Neural cell (in vitro differentiated cells): ENCODE results near the gene C1orf105. TPM values are rescaled to one million over a fixed set of nuclear protein-coding genes. Genes with fewer than 3 reads are reported as not detected.

ENCODE experiments used
- H2AFZ ChIP-seq: fragments of 200-600, 300-800 bp; sonication (generic), shearing (Covaris generic); 2 replicates; pipeline ENCODE4 v1.6.0; 2014; ENCODE audit warnings: low read depth, mild to moderate bottlenecking, antibody characterized with exemption, low read length, moderate library complexity
- H3F3A ChIP-seq: fragments of 200-600 bp; shearing (Covaris generic); 2 replicates; pipeline ENCODE4 v1.6.1; 2016; ENCODE audit warnings: mild to moderate bottlenecking, moderate library complexity, mixed read lengths, antibody characterized with exemption, low read length; ENCODE audit not compliant: insufficient read depth, poor library complexity, severe bottlenecking
- H3K27ac ChIP-seq: fragments of 200-600, 300-800 bp; sonication (generic), shearing (Covaris generic); 2 replicates; pipeline ENCODE4 v1.5.1; 2014; ENCODE audit warnings: mild to moderate bottlenecking, low read length, moderate library complexity
- H3K27me3 ChIP-seq: fragments of 300-800, 200-600 bp; sonication (generic), shearing (Covaris generic); 2 replicates; pipeline ENCODE4 v1.6.0; 2014; ENCODE audit warnings: mild to moderate bottlenecking, low read depth, low read length, moderate library complexity; ENCODE audit not compliant: insufficient read depth
- H3K36me3 ChIP-seq: fragments of 300-800, 200-600 bp; sonication (generic), shearing (Covaris generic); 2 replicates; pipeline ENCODE4 v1.5.1; 2014; ENCODE audit warnings: mild to moderate bottlenecking, antibody characterized with exemption, low read length, moderate library complexity; ENCODE audit not compliant: insufficient read depth
- H3K4me2 ChIP-seq: fragments of 300-800, 200-600 bp; sonication (generic), shearing (Covaris generic); 2 replicates; pipeline ENCODE4 v1.6.0; 2014; ENCODE audit warnings: mild to moderate bottlenecking, low read length
- H3K4me3 ChIP-seq: fragments of 300-800, 200-600 bp; sonication (generic), shearing (Covaris generic); 2 replicates; pipeline ENCODE4 v1.5.1; 2014; ENCODE audit warnings: mild to moderate bottlenecking, low read length, moderate library complexity
- H3K79me2 ChIP-seq: fragments of 200-600 bp; shearing (Covaris generic); replicated peaks from 2 replicates; pipeline ENCODE4 v1.6.0; 2014; ENCODE audit warnings: mild to moderate bottlenecking, low read length, moderate library complexity; ENCODE audit not compliant: insufficient read depth
- H3K9ac ChIP-seq: fragments of 300-800, 200-600 bp; sonication (generic), shearing (Covaris generic); 2 replicates; pipeline ENCODE4 v1.6.1; 2016; ENCODE audit warnings: mild to moderate bottlenecking, low read length, mixed read lengths
- H3K9me2 ChIP-seq: fragments of 200-600 bp; shearing (Covaris generic); 2 replicates; pipeline ENCODE4 v1.6.1; 2016; ENCODE audit warnings: mild to moderate bottlenecking, low read length, mixed read lengths; ENCODE audit not compliant: insufficient read depth
- H3K9me3 ChIP-seq: fragments of 200-600, 300-800 bp; sonication (generic), shearing (Covaris generic); 2 replicates; pipeline ENCODE4 v1.6.1; 2016; ENCODE audit warnings: mild to moderate bottlenecking, mixed run types, low read length, moderate library complexity, mixed read lengths
- H4K20me1 ChIP-seq: fragments of 200-600 bp; shearing (Covaris generic); 2 replicates; pipeline ENCODE4 v1.6.1; 2016; ENCODE audit warnings: mild to moderate bottlenecking, mixed run types; ENCODE audit not compliant: insufficient read depth
- EP300 ChIP-seq: fragments of 450-650 bp; conservative IDR thresholded peaks from 2 replicates; pipeline ENCODE4 v1.6.1; 2014; ENCODE audit warnings: antibody characterized with exemption, mild to moderate bottlenecking, moderate library complexity; ENCODE audit not compliant: poor library complexity, severe bottlenecking
- EZH2 ChIP-seq: fragments of 200-600, 300-800 bp; shearing (Covaris generic), sonication (generic); IDR thresholded peaks from 2 replicates; pipeline ENCODE4 v1.6.1; 2014; ENCODE audit warnings: antibody characterized with exemption, low read length, borderline replicate concordance, mild to moderate bottlenecking; ENCODE audit not compliant: insufficient read depth, poor library complexity, severe bottlenecking
- MXI1 ChIP-seq: fragments of 450-650 bp; conservative IDR thresholded peaks from 2 replicates; pipeline ENCODE4 v1.6.1; 2014; ENCODE audit warnings: antibody characterized with exemption, mild to moderate bottlenecking; ENCODE audit not compliant: poor library complexity, severe bottlenecking
- POLR2AphosphoS5 ChIP-seq: IDR thresholded peaks from 2 replicates; pipeline ENCODE4 v1.6.1; 2012
- RAD21 ChIP-seq: fragments of 450-650 bp; conservative IDR thresholded peaks from 2 replicates; pipeline ENCODE4 v1.6.1; 2014; ENCODE audit warnings: antibody characterized with exemption, mild to moderate bottlenecking, moderate library complexity
- SMC3 ChIP-seq: fragments of 450-650 bp; conservative IDR thresholded peaks from 2 replicates; pipeline ENCODE4 v1.6.1; 2014; ENCODE audit warnings: antibody characterized with exemption, mild to moderate bottlenecking, moderate library complexity; ENCODE audit not compliant: poor library complexity
- TAF1 ChIP-seq: IDR thresholded peaks from 2 replicates; pipeline ENCODE4 v1.6.1; 2012; ENCODE audit warnings: low read depth
- polyA plus RNA-seq: library from polyadenylated mRNA; depleted of rRNA; stranded (reverse); fragments of >200 nt; gene quantifications from 2 replicates; pipeline ENCODE4 v1.2.3, GENCODE V29; 2014
- TF ChIP-seq, protein P1 (sequence below): fragments of 450-650 bp; IDR thresholded peaks from 2 replicates; pipeline ENCODE4 v1.5.1; 2014; ENCODE audit warnings: antibody characterized with exemption, mild to moderate bottlenecking, moderate library complexity; ENCODE audit not compliant: poor library complexity, severe bottlenecking
- TF ChIP-seq, protein P2 (sequence below): IDR thresholded peaks from 2 replicates; pipeline ENCODE4 v1.6.1; 2012; ENCODE audit warnings: borderline replicate concordance

The C1orf105 gene
- polyA plus RNA-seq, 1 donor from 2014 or later, result not detected

DNA sequence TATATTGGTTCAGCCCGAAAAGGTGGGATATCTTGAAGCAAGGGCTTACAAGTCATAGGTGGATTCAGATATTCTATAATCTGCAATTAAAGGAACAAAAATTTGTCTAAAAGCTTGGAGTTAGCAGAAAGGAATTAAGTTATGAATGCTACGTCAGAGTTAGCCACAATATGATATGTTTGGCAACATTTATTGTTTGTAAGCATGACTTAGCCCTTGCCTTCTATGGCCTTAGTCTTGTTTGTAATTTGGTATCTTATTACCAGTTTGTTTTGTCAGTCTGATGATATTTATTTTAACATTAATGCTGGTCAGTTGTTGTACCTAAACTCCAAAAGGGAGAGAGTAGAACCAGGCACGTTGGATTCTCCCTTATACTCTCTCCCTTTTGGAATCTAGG lies 69.4 kb downstream of the C1orf105 start:
- TF ChIP-seq MXI1, result no peak
- TF ChIP-seq EP300, result no peak
- TF ChIP-seq, protein P1, sequence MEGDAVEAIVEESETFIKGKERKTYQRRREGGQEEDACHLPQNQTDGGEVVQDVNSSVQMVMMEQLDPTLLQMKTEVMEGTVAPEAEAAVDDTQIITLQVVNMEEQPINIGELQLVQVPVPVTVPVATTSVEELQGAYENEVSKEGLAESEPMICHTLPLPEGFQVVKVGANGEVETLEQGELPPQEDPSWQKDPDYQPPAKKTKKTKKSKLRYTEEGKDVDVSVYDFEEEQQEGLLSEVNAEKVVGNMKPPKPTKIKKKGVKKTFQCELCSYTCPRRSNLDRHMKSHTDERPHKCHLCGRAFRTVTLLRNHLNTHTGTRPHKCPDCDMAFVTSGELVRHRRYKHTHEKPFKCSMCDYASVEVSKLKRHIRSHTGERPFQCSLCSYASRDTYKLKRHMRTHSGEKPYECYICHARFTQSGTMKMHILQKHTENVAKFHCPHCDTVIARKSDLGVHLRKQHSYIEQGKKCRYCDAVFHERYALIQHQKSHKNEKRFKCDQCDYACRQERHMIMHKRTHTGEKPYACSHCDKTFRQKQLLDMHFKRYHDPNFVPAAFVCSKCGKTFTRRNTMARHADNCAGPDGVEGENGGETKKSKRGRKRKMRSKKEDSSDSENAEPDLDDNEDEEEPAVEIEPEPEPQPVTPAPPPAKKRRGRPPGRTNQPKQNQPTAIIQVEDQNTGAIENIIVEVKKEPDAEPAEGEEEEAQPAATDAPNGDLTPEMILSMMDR, result no peak
- no peak for TF ChIP-seq POLR2AphosphoS5
- TF ChIP-seq TAF1, result no peak
- TF ChIP-seq EZH2, result no peak
- TF ChIP-seq, protein P2, sequence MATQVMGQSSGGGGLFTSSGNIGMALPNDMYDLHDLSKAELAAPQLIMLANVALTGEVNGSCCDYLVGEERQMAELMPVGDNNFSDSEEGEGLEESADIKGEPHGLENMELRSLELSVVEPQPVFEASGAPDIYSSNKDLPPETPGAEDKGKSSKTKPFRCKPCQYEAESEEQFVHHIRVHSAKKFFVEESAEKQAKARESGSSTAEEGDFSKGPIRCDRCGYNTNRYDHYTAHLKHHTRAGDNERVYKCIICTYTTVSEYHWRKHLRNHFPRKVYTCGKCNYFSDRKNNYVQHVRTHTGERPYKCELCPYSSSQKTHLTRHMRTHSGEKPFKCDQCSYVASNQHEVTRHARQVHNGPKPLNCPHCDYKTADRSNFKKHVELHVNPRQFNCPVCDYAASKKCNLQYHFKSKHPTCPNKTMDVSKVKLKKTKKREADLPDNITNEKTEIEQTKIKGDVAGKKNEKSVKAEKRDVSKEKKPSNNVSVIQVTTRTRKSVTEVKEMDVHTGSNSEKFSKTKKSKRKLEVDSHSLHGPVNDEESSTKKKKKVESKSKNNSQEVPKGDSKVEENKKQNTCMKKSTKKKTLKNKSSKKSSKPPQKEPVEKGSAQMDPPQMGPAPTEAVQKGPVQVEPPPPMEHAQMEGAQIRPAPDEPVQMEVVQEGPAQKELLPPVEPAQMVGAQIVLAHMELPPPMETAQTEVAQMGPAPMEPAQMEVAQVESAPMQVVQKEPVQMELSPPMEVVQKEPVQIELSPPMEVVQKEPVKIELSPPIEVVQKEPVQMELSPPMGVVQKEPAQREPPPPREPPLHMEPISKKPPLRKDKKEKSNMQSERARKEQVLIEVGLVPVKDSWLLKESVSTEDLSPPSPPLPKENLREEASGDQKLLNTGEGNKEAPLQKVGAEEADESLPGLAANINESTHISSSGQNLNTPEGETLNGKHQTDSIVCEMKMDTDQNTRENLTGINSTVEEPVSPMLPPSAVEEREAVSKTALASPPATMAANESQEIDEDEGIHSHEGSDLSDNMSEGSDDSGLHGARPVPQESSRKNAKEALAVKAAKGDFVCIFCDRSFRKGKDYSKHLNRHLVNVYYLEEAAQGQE, result no peak

DNA sequence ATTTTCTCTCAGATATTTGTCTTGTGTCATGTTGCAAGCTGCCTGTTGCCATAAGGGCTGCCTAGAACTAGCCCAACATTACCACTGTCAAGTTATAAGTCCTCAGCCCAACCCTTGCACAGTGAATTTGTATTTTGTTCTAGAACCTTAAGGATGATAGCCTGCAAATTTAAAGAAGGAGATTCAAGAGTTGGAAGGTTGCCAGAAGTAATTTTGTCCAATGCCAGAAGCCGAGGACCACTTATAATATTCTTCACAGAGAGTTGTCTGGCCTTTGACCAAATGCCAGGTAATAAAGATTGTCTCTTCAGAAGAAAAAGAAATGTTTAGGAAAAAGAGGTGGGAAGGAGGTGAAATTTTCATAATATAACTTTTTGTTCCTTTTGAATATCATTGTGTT lies 71.9 kb downstream of the C1orf105 start:
- TF ChIP-seq, protein P1, result no peak
- TF ChIP-seq POLR2AphosphoS5, result no peak
- no peak for TF ChIP-seq RAD21
- TF ChIP-seq SMC3, result no peak
- no peak for TF ChIP-seq MXI1

More for the DNA sequence above, 69.4 kb downstream of the C1orf105 start:
- Histone ChIP-seq H3K79me2 (no peaks in the 10 kb centered on the region), H4K20me1 (no peaks in the 10 kb centered on the region), H3K9me3 (no peaks in the 10 kb centered on the region), H3K27me3 (no peaks in the 10 kb centered on the region), H3K9me2 (no peaks in the 10 kb centered on the region), H3K4me2 (no peak overlapping the region), H3K9ac (no peak overlapping the region), H2AFZ (no peak overlapping the region), H3K4me3 (no peak overlapping the region), H3K27ac (no peak overlapping the region), H3F3A (no peaks in the 10 kb centered on the region), H3K36me3 (no peaks in the 10 kb centered on the region)

More for the DNA sequence above, 71.9 kb downstream of the C1orf105 start:
- H2AFZ ChIP-seq, result no peak overlapping the region
- no peak overlapping the region for H3K27ac ChIP-seq
- no peaks in the 10 kb centered on the region for H3K9me3 ChIP-seq
- no peaks in the 10 kb centered on the region for H3K9me2 ChIP-seq
- H3K4me3 ChIP-seq, result no peak overlapping the region
- H3K27me3 ChIP-seq, result no peaks in the 10 kb centered on the region
- no peak overlapping the region for H3K4me2 ChIP-seq
- H4K20me1 ChIP-seq, result no peaks in the 10 kb centered on the region
- no peaks in the 10 kb centered on the region for H3K79me2 ChIP-seq
- H3F3A ChIP-seq, result no peaks in the 10 kb centered on the region
- no peak overlapping the region for H3K9ac ChIP-seq
- no peaks in the 10 kb centered on the region for H3K36me3 ChIP-seq
